GM12878 (cell line): ENCODE measurements around the gene THADA.

Experiments
- CHD1 ChIP-seq: IDR thresholded peaks from 2 replicates; pipeline ENCODE4 v1.6.1; 2012; ENCODE audit warnings: low read depth, low read length, improper control_type of control experiment
- HDAC2 ChIP-seq: fragments of 200-600 bp; sonication (generic); IDR thresholded peaks from 2 replicates; pipeline ENCODE4 v1.6.1; 2017
- POLR2AphosphoS5 ChIP-seq: IDR thresholded peaks from 2 replicates; pipeline ENCODE4 v1.6.1; 2011; ENCODE audit warnings: mild to moderate bottlenecking, low read length, inconsistent platforms
- ZBED1 ChIP-seq: IDR thresholded peaks from 2 replicates; pipeline ENCODE4 v1.6.1; 2016; ENCODE audit warnings: borderline replicate concordance
- TF ChIP-seq, protein P1 (sequence below), 3 experiments: IDR thresholded peaks in 2 of 3; conservative IDR thresholded peaks in 1 of 3; 2 replicates each; pipeline ENCODE4 v1.5.1; 2011; ENCODE audit warnings: low read depth in 3 of 3, low read length in 3 of 3, mild to moderate bottlenecking in 3 of 3, control low read depth in 2 of 3, moderate library complexity in 2 of 3, inconsistent platforms in 1 of 3, mixed read lengths in 1 of 3; ENCODE audit not compliant: control insufficient read depth in 2 of 3, insufficient read depth in 1 of 3; ENCODE audit errors: extremely low read depth in 1 of 3
- TF ChIP-seq, protein P2 (sequence below): fragments of 450-650 bp; IDR thresholded peaks from 2 replicates; pipeline ENCODE4 v1.6.1; 2018; ENCODE audit warnings: mild to moderate bottlenecking, low read depth, moderate library complexity; ENCODE audit not compliant: partially characterized antibody

DNA sequence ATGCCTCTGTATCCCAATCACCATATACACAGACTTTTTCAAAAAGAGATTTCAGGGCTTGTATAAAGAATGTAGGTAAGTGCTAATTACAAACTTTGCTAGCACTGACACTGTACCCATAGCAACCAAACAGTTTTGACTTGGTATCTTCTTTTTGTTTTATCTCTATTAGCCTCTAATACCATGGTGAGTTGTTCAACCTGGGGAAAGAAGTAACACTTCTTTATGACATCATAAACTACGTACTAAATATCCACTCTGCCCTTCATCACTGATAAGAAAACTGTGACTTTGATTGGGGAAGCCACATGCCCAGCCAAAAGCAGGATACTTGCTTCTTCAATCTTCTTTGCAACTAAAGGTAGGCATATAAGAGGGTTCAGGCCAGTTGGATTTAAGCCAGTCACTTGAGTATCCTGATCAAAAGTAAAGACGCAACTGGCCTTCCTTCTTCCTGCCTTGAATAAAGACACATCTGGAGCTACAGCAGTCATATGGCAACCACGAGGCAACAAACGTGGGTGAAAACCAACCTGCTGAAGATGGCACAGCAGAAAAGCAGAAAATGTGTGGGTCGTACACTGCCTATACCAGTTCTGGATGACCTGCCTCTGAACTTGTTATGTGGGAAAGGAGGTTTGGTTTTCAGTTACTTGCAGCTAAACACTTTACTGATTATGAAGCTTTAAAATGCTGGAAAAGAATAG lies 16.4 kb downstream of the THADA start:
- TF ChIP-seq, protein P1, sequence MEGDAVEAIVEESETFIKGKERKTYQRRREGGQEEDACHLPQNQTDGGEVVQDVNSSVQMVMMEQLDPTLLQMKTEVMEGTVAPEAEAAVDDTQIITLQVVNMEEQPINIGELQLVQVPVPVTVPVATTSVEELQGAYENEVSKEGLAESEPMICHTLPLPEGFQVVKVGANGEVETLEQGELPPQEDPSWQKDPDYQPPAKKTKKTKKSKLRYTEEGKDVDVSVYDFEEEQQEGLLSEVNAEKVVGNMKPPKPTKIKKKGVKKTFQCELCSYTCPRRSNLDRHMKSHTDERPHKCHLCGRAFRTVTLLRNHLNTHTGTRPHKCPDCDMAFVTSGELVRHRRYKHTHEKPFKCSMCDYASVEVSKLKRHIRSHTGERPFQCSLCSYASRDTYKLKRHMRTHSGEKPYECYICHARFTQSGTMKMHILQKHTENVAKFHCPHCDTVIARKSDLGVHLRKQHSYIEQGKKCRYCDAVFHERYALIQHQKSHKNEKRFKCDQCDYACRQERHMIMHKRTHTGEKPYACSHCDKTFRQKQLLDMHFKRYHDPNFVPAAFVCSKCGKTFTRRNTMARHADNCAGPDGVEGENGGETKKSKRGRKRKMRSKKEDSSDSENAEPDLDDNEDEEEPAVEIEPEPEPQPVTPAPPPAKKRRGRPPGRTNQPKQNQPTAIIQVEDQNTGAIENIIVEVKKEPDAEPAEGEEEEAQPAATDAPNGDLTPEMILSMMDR (IDR thresholded peaks at IDR 0.05 in 2 of 3, conservative IDR thresholded peaks at IDR 0.05 in 1 of 3; ENCODE audit: control insufficient read depth in 2 of 3, extremely low read depth in 1 of 3, insufficient read depth in 1 of 3, low read depth in 3 of 3, low read length in 3 of 3) = no peak
- TF ChIP-seq ZBED1 (no peak), HDAC2 (no peak), POLR2AphosphoS5 (no peak), CHD1 (no peak)
- TF ChIP-seq, protein P2, sequence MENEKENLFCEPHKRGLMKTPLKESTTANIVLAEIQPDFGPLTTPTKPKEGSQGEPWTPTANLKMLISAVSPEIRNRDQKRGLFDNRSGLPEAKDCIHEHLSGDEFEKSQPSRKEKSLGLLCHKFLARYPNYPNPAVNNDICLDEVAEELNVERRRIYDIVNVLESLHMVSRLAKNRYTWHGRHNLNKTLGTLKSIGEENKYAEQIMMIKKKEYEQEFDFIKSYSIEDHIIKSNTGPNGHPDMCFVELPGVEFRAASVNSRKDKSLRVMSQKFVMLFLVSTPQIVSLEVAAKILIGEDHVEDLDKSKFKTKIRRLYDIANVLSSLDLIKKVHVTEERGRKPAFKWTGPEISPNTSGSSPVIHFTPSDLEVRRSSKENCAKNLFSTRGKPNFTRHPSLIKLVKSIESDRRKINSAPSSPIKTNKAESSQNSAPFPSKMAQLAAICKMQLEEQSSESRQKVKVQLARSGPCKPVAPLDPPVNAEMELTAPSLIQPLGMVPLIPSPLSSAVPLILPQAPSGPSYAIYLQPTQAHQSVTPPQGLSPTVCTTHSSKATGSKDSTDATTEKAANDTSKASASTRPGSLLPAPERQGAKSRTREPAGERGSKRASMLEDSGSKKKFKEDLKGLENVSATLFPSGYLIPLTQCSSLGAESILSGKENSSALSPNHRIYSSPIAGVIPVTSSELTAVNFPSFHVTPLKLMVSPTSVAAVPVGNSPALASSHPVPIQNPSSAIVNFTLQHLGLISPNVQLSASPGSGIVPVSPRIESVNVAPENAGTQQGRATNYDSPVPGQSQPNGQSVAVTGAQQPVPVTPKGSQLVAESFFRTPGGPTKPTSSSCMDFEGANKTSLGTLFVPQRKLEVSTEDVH = no peak
